Mucosa of descending colon (tissue), 3 donors: ENCODE measurements around the gene TMEM88. TPM values are rescaled to one million over a fixed set of nuclear protein-coding genes. Genes with fewer than 3 reads are reported as not detected.
"Not testable (repeated sequence)": the region's sequence is repeated elsewhere in the genome, so short reads cannot be mapped to it uniquely, and the experiment has no call there.

Experiments
- ATAC-seq: fragments of 200-7000 bp; cut with Tn5 transposase; one replicate; pipeline ENCODE4 v1.9.1; 2020; ENCODE audit warnings: mild to moderate bottlenecking, moderate library complexity
- DNase-seq, 3 donors: peaks; one replicate each; pipeline ENCODE4 v3.0.0-alpha.2; 2020
- H3K36me3 ChIP-seq: fragments of 200-600 bp; one replicate; pipeline ENCODE4 v1.8.0; 2021; ENCODE audit warnings: low read depth, mild to moderate bottlenecking
- H3K4me1 ChIP-seq: fragments of 200-600 bp; one replicate; pipeline ENCODE4 v1.8.0; 2021; ENCODE audit warnings: low read depth, mild to moderate bottlenecking
- H3K4me3 ChIP-seq: fragments of 200-600 bp; one replicate; pipeline ENCODE4 v1.8.0; 2021; ENCODE audit warnings: mild to moderate bottlenecking
- H3K9me3 ChIP-seq: fragments of 200-600 bp; one replicate; pipeline ENCODE4 v1.8.0; 2021; ENCODE audit warnings: mild to moderate bottlenecking
- intact Hi-C, 2 donors: fragments of 100-400 bp; cut with DNase I in 1 of 2; cut with micrococcal nuclease in 1 of 2; formaldehyde crosslinking; loops; one replicate each; pipeline versions ENCODE4 v1.11.0 to v1.11.1; 2022; cut with DNase I, micrococcal nuclease
- total RNA-seq, 3 donors: library from RNA; stranded (reverse); fragmentation: NEBNext Ultra II Directional in 2 of 3; extraction: Animal tissue kit (Norgen Biotek cat#: 25700) in 2 of 3; gene quantifications; one replicate each; pipeline versions ENCODE4 v1.2.1 to v1.2.4, GENCODE V29; 2021 to 2023
- TF ChIP-seq, protein P1 (sequence below): fragments of 200-600 bp; IDR thresholded peaks from one replicate; pipeline ENCODE4 v1.8.0; 2022; ENCODE audit warnings: antibody characterized with exemption, mild to moderate bottlenecking
- donor health status: DM: no; HTN: no; CAD: no; lungs with moderate emphysema.
- donor health status: DM: no; HTN: no; CAD: no.
- donor health status: DM: no; HTN: yes; CAD: no.

The TMEM88 gene
- total RNA-seq, 3 donors from 2014 or later = 3.5 to 8.5 (median 6.9) TPM

DNA sequence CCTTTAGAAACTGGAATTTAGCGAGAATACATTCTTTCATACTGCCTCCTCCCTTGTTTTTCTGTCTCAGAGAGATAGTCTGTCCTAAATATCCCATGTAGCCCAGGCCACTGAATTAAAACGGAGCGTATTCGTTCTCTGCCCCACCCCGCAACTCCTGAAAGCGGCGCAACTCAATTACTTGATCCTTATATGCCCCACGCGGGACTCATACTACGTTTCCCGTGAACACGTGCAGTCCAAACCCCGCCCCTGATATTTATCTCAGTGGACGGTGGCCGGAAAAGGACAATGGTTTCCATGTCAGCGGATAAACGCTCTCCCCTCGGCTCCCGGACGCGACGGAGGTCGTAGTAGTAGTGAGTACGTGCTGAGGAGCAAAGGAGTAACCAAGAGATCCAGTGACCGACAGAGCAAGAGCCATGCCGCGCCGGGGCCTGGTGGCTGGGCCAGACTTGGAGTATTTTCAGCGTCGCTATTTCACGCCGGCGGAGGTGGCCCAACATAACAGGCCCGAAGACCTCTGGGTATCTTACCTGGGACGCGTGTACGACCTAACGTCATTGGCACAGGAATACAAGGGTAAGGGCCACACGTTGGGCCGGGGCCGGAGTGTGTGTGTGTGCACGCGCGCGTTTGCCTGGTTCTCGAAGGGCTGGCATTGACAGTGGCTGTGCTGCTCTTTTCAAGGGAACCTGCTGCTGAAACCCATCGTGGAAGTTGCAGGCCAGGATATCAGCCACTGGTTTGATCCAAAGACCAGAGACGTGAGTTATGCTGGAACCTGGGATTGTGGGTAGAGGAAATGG is 3.1 kb downstream of the TMEM88 start, which contains the start of gene CYB5D1:
Gene CYB5D1, plus strand, starts transcription at position 291 of the 809 bp plus-strand sequence. Its CDS starts 132 bp downstream, at position 423.
- H3K4me3 ChIP-seq = peak within 1 kb of the TSS; percentile 42
- H3K4me1 ChIP-seq = peaks cover 36% of the 10 kb centered on the region
- no peaks in the 10 kb centered on the region for H3K9me3 ChIP-seq
- TF ChIP-seq, protein P1, sequence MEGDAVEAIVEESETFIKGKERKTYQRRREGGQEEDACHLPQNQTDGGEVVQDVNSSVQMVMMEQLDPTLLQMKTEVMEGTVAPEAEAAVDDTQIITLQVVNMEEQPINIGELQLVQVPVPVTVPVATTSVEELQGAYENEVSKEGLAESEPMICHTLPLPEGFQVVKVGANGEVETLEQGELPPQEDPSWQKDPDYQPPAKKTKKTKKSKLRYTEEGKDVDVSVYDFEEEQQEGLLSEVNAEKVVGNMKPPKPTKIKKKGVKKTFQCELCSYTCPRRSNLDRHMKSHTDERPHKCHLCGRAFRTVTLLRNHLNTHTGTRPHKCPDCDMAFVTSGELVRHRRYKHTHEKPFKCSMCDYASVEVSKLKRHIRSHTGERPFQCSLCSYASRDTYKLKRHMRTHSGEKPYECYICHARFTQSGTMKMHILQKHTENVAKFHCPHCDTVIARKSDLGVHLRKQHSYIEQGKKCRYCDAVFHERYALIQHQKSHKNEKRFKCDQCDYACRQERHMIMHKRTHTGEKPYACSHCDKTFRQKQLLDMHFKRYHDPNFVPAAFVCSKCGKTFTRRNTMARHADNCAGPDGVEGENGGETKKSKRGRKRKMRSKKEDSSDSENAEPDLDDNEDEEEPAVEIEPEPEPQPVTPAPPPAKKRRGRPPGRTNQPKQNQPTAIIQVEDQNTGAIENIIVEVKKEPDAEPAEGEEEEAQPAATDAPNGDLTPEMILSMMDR = no peak
- ATAC-seq (peak; percentile 73), DNase-seq (peak; percentile 88 to 96 (median 90))
- intact Hi-C loops = no loop called here
- H3K36me3 ChIP-seq = peaks cover 12% of the 10 kb centered on the region

DNA sequence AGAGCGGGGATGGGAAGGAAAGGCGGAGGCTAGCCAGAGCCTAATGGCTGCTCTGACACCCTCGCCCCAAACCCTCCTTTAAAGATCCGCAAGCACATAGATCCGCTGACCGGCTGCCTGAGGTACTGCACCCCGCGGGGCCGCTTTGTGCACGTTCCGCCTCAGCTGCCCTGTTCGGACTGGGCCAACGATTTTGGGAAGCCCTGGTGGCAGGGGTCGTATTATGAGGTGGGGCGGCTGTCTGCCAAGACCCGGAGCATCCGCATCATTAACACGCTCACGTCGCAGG is 3.6 kb downstream of the TMEM88 start:
- TF ChIP-seq, protein P1 = peak; percentile 23
- H3K9me3 ChIP-seq = no peaks in the 10 kb centered on the region
- peaks cover 8% of the 10 kb centered on the region for H3K36me3 ChIP-seq
- H3K4me1 ChIP-seq = peaks cover 39% of the 10 kb centered on the region
- intact Hi-C loops = no loop called here
- H3K4me3 ChIP-seq = peak overlapping the region; percentile 42
- ATAC-seq (peak; percentile 15), DNase-seq (peak; percentile 63 to 71 (median 66))

DNA sequence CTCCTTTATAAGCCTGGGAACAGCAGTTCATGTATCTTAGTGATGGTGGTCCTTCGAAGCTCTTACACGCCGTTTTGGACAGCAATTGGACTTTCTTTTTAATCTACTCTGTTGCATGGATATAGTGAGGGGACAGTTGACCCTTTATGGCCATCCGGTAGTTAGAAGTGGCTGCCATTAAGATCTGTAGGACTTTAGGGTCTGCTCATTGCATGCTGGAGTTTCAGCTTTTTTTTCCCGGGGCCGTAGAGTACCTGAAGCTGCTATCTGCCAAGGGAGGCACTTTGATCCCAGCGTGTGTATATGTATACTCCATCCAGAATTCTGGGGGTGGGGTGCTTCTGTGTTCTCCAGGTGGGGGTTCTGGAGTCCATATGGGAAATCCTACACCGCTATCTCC is 4.2 kb downstream of the TMEM88 start:
- H3K4me1 ChIP-seq = peaks cover 39% of the 10 kb centered on the region
- no peak for DNase-seq
- TF ChIP-seq, protein P1 = no peak
- no peak overlapping the region for H3K4me3 ChIP-seq
- ATAC-seq = no peak
- no peaks in the 10 kb centered on the region for H3K9me3 ChIP-seq
- H3K36me3 ChIP-seq = peaks cover 8% of the 10 kb centered on the region
- intact Hi-C loops = no loop called here

DNA sequence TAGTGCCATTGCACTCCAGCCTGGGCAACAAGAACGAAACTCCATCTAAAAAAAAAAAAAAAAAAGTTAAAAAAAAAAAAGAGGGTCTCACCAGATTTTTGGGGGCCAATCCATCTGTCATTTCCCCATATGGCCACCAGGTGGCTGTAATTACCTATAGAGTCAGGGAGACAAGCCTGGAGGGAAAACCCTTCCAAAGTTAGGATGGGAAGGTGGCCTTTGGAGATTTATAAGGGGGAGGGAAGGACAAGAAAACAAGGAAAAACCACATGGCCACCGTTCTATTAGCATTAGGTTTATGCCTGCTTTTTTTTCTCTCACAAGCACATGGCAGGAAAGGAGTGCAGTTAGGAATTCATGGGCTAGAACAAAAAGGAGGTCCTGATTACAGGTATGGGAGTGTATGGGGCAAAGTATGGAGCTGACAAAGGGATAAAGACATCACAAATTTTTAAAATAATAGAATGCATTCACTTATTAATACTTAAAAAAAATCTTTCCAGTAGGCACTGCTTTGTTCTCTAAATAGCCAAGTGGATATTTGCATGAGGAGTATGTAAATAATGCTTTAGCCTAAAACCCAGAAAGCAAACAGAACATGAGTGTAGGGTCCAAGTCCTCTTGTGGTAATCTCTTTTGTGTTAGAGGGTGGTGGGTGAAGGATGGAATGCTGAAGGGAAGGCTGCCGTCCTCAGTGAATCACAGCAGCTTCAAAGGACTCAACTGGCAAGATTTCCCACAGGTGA is 8.0 kb downstream of the TMEM88 start:
- Histone ChIP-seq H3K4me3 (no peak overlapping the region), H3K4me1 (peaks cover 24% of the 10 kb centered on the region), H3K36me3 (peaks cover under 1% of the 10 kb centered on the region), H3K9me3 (no peaks in the 10 kb centered on the region)
- DNase-seq = peak in 1 of 3 donors; percentile 76
- TF ChIP-seq, protein P1 = peak; percentile 39
- ATAC-seq = no peak
- intact Hi-C loops = loop anchor here (5.0 kb wide), 2 partner anchors 34 to 124 kb away; no protein-coding TSS in a partner anchor

DNA sequence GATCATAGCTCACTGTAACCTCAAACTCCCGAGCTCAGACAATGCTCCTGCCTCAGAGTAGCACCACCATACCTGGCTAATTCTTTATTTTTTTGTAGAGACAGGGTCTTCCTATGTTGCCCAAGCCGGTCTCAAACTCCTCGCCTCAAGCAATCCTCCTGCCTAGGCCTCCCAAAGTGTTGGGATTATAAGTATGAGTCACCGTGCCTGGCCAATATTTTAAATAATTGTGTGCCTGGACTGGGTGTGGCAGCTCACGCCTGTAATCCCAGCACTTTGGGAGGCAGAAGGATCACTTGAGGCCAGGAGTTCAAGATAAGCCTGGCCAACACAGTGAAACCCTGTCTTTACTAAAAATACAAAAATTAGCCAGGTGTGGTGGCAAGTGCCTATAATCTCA is 9.5 kb downstream of the TMEM88 start:
- not testable (repeated sequence) for H3K4me3 ChIP-seq, DNase-seq, ATAC-seq, H3K9me3 ChIP-seq, H3K36me3 ChIP-seq, H3K4me1 ChIP-seq
- intact Hi-C loops = loop anchor here (5.0 kb wide), 2 partner anchors 33 to 123 kb away; no protein-coding TSS in a partner anchor
